PC-3 (cell line): ENCODE data around the gene FOXP3. TPM values are rescaled to one million over a fixed set of nuclear protein-coding genes. Genes with fewer than 3 reads are reported as not detected.

Source experiments
- ATAC-seq: fragments of 200-7000 bp; cut with Tn5 transposase; 2 replicates; pipeline ENCODE4 v1.9.1; 2020; ENCODE audit warnings: mild to moderate bottlenecking, moderate library complexity
- BruUV-seq: library from RNA; stranded (reverse); fragments of 400-500 nt; replicated peaks from 2 replicates; lab custom pipeline; 2021; lab: Mats Ljungman, UMichigan
- CTCF ChIA-PET: fragments of 300-600 bp; sonication (Branson Sonifier 250); formaldehyde crosslinking; loops from one replicate; lab custom pipeline; 2022; ENCODE audit warnings: antibody characterized with exemption; lab: Charles Lee
- POLR2A ChIA-PET: fragments of 300-600 bp; sonication (Branson Sonifier 250); formaldehyde crosslinking; loops from one replicate; lab custom pipeline; 2022; ENCODE audit warnings: antibody characterized with exemption; ENCODE audit not compliant: unreplicated experiment; lab: Charles Lee
- DNase-seq: peaks from one replicate; pipeline ENCODE4 v3.0.0-alpha.2; 2015
- H2AFZ ChIP-seq: fragments of 300-600 bp; sonication (generic); 2 replicates; pipeline ENCODE4 v1.6.0; 2016; ENCODE audit warnings: antibody characterized with exemption, low read length
- H3F3A ChIP-seq: fragments of 300-600 bp; sonication (generic); one replicate; pipeline ENCODE4 v1.6.0; 2017; ENCODE audit warnings: antibody characterized with exemption, low read length, control low read depth, mild to moderate bottlenecking; ENCODE audit not compliant: unreplicated experiment
- H3K27ac ChIP-seq: fragments of 300-600 bp; sonication (generic); 2 replicates; pipeline ENCODE4 v1.5.1; 2016; ENCODE audit warnings: mild to moderate bottlenecking, low read length
- H3K27me3 ChIP-seq: fragments of 300-600 bp; sonication (generic); 2 replicates; pipeline ENCODE4 v1.6.1; 2016; ENCODE audit warnings: low read length, mixed read lengths
- H3K36me3 ChIP-seq: fragments of 300-600 bp; sonication (generic); 2 replicates; pipeline ENCODE4 v1.6.1; 2016; ENCODE audit warnings: low read depth, mixed run types, low read length, mixed read lengths
- H3K4me1 ChIP-seq: fragments of 300-600 bp; sonication (generic); 2 replicates; pipeline ENCODE4 v1.5.1; 2016; ENCODE audit warnings: low read length; ENCODE audit not compliant: insufficient read depth
- H3K4me2 ChIP-seq: fragments of 300-600 bp; sonication (generic); 2 replicates; pipeline ENCODE4 v1.6.0; 2016; ENCODE audit warnings: low read length
- H3K4me3 ChIP-seq: fragments of 300-600 bp; sonication (generic); 2 replicates; pipeline ENCODE4 v1.5.1; 2016; ENCODE audit warnings: mild to moderate bottlenecking, low read length, mixed read lengths
- H3K79me2 ChIP-seq: fragments of 300-600 bp; sonication (generic); 2 replicates; pipeline ENCODE4 v1.6.1; 2017; ENCODE audit warnings: low read length, mixed read lengths
- H3K9ac ChIP-seq: fragments of 300-600 bp; sonication (generic); 2 replicates; pipeline ENCODE4 v1.6.0; 2016; ENCODE audit warnings: mild to moderate bottlenecking, low read length
- H3K9me2 ChIP-seq: fragments of 300-600 bp; sonication (generic); replicated peaks from 2 replicates; pipeline ENCODE4 v1.6.1; 2016; ENCODE audit warnings: mixed run types, low read length, mixed read lengths
- H3K9me3 ChIP-seq: fragments of 300-600 bp; sonication (generic); 2 replicates; pipeline ENCODE4 v1.6.1; 2016; ENCODE audit warnings: low read length, mixed read lengths
- H4K20me1 ChIP-seq: fragments of 300-600 bp; sonication (generic); 2 replicates; pipeline ENCODE4 v1.6.1; 2016; ENCODE audit warnings: low read length, mixed read lengths
- CTCF ChIP-seq: fragments of 300-600 bp; sonication (generic); conservative IDR thresholded peaks from 2 replicates; pipeline ENCODE4 v1.5.1; 2017; ENCODE audit warnings: antibody characterized with exemption, low read depth, mild to moderate bottlenecking, low read length
- EZH2 ChIP-seq: fragments of 300-600 bp; sonication (generic); IDR thresholded peaks from one replicate; pipeline ENCODE4 v1.6.1; 2017; ENCODE audit warnings: antibody characterized with exemption, mild to moderate bottlenecking, low read length; ENCODE audit not compliant: unreplicated experiment
- EZH2phosphoT487 ChIP-seq: fragments of 300-600 bp; sonication (generic); IDR thresholded peaks from 2 replicates; pipeline ENCODE4 v1.6.1; 2018; ENCODE audit warnings: mild to moderate bottlenecking, antibody characterized with exemption, low read length, borderline replicate concordance
- intact Hi-C: fragments of 100-400 bp; cut with micrococcal nuclease; formaldehyde crosslinking; loops from 2 replicates; pipeline ENCODE4 v1.9.0; 2023
- total RNA-seq: library from RNA; depleted of rRNA; stranded (reverse); fragments of >200 nt; gene quantifications from 2 replicates; pipeline ENCODE4 v1.2.3, GENCODE V29; 2014; rRNA removed

FOXP3 gene
- total RNA-seq, 1 experiment from 2014 or later = not detected

- H3K4me1 ChIP-seq = peaks cover 4% of the 10 kb centered on the region; the same call in 1 of the 2 replicates
- H3K36me3 ChIP-seq = no peaks in the 10 kb centered on the region
- H3K79me2 ChIP-seq = no peaks in the 10 kb centered on the region
- no peak overlapping the region for H3K27ac ChIP-seq
- intact Hi-C loops = no loop called here
- no peaks in the 10 kb centered on the region for H3F3A ChIP-seq
- H3K9me3 ChIP-seq = no peaks in the 10 kb centered on the region
- H3K4me3 ChIP-seq = no peak overlapping the region
- CTCF ChIA-PET = no interaction called here
- POLR2A ChIA-PET = no interaction called here
- H3K9me2 ChIP-seq = no peaks in the 10 kb centered on the region
- BruUV-seq = no TSS peak
- no peaks in the 10 kb centered on the region for H3K27me3 ChIP-seq
- DNase-seq = no peak
- no peaks in the 10 kb centered on the region for H4K20me1 ChIP-seq
- H3K9ac ChIP-seq = no peak overlapping the region
- H2AFZ ChIP-seq = no peak overlapping the region
- TF ChIP-seq EZH2 (no peak), EZH2phosphoT487 (no peak), CTCF (no peak)
- no peak overlapping the region for H3K4me2 ChIP-seq
- ATAC-seq = no peak
These were observed 62.5 kb downstream of the FOXP3 start for GRCh38 chrX:49202022-49202421.

Other genes starting within 250 kb of the FOXP3 start
- gene TFE3, start 221.4 kb downstream of the FOXP3 start, total RNA-seq = 46.9 and 56.9 TPM in 2 replicates
- gene CCDC120, start 205.7 kb downstream of the FOXP3 start, total RNA-seq = 5.3 and 7.1 TPM in 2 replicates
- 0.07 and 0.69 TPM in 2 replicates for gene PRAF2, start 190.7 kb downstream of the FOXP3 start, total RNA-seq
- 27.2 and 34.8 TPM in 2 replicates for gene WDR45, start 184.8 kb downstream of the FOXP3 start, total RNA-seq
- 54.2 TPM in 2 replicates for gene GPKOW, start 141.0 kb downstream of the FOXP3 start, total RNA-seq
- 9.3 and 12.5 TPM in 2 replicates for gene MAGIX, start 102.0 kb downstream of the FOXP3 start, total RNA-seq
- 165 and 171 TPM in 2 replicates for gene PLP2, start 92.8 kb downstream of the FOXP3 start, total RNA-seq
- 16.5 and 29.1 TPM in 2 replicates for gene PRICKLE3, start 78.3 kb downstream of the FOXP3 start, total RNA-seq
- 0.29 and 0.47 TPM in 2 replicates for gene SYP, start 64.5 kb downstream of the FOXP3 start, total RNA-seq
- not detected in 2 replicates for gene CACNA1F, start 31.4 kb downstream of the FOXP3 start, total RNA-seq
- 25.4 and 36.4 TPM in 2 replicates for gene CCDC22, start 29.2 kb downstream of the FOXP3 start, total RNA-seq
- 11.8 and 17.8 TPM in 2 replicates for gene PPP1R3F, start 5.1 kb upstream of the FOXP3 start, total RNA-seq
- gene GAGE10, start 38.9 kb upstream of the FOXP3 start, total RNA-seq = not detected in 2 replicates
- not detected in 2 replicates for gene GAGE12J, start 57.3 kb upstream of the FOXP3 start, total RNA-seq
- not detected in 2 replicates for gene GAGE13, start 66.9 kb upstream of the FOXP3 start, total RNA-seq